GM18507 (cell line): Measurements from ENCODE around the gene BPI.
"Not testable (repeated sequence)": the region's sequence is repeated elsewhere in the genome, so short reads cannot be mapped to it uniquely, and the experiment has no call there.

Experiments
- DNase-seq: peaks from one replicate; pipeline ENCODE4 v3.0.0; 2011; ENCODE audit warnings: low read depth; ENCODE audit not compliant: insufficient read length; ENCODE audit errors: extremely low spot score
- FAIRE-seq: peaks from 2 replicates; lab custom pipeline; 2011; peaks lifted over from hg19 to GRCh38; lab: Jason Lieb, UNC

The BPI gene

DNA sequence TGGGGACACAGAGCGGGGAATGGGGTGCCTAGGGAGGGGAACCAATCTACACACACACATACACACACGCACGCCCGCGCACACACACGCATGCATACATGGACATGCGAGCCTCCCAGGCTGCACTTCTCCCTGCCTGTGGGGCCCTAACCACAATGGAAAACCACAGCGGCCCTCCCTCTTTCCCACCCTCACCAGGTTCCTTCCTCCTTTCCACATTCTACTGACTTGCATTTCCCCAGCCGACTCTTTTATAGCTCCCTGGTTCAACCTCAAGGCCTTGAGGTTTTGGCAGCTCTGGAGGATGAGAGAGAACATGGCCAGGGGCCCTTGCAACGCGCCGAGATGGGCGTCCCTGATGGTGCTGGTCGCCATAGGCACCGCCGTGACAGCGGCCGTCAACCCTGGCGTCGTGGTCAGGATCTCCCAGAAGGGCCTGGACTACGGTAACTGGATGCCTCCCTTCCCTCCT lies at the start of gene BPI:
BPI (plus strand) TSS at position 249 of the 472 bp plus-strand sequence; CDS start at position 317, 68 bp downstream.
- FAIRE-seq = no peak
- DNase-seq = no peak

- not testable (repeated sequence) for DNase-seq, FAIRE-seq
Measured at GRCh38 chr20:38254621-38255020, 49.3 kb upstream of the BPI start.

DNA sequence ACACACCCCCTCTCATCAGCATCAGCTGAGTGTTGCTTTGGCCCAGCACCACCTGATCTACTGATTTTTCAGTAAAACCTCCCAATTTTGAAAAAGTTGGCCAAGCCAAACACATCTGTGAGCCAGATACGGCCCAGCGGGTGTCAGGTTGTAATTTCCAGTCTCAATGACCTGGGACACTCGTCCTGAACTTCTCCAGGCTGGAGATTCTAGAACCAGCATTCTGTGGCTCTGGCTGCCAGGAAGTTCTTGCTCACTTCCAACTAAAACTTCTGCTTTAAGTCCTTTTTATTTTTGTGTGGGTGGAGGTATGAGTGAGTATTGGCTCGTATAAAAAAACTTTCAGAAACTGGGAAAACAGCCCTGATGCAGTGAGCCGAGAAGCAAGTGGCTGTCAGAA lies 48.6 kb upstream of the BPI start:
- no peak for FAIRE-seq
- DNase-seq = no peak

DNA sequence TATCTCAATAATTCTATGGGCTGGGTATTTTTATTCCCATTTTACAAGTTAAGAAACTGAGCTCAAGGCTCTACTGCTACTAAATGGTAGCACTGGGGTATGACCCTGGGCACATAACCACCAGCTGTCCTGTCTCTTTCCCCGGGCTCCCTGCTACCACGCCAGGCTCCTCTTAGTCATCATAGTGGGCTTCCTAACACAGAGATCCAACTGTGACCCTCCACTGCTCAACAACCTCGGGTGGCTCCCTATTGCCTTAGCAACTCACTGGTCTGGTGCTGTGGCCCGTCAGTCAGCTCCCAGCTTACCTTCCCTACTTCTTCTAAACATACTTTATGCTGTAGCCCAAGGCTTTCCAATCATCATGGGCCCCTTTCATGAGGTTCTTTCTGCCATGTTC lies 47.9 kb upstream of the BPI start:
- no peak for DNase-seq
- FAIRE-seq = no peak

DNA sequence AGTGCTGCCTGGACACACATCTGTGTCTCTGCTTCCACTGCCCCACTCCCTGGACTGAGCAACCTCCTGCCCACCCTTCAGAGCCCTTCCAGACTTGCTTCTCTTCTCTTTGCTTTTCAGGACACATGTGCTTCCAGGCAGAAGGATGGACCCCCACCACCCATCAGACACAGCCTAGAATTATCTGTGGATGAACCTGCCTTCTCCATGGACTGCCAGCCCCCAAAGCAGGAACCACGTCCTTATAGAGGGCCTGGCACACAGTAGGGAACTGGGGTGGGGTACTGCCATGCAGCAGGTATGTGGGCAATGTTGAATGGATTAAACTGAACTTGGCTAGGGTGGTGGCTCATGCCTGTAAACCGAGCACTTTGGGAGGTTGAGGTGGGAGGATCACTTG lies 47.0 kb upstream of the BPI start:
- FAIRE-seq (no peak), DNase-seq (no peak)

- no peak for DNase-seq
Measured at GRCh38 chr20:38258545-38259215, 45.3 kb upstream of the BPI start.

DNA sequence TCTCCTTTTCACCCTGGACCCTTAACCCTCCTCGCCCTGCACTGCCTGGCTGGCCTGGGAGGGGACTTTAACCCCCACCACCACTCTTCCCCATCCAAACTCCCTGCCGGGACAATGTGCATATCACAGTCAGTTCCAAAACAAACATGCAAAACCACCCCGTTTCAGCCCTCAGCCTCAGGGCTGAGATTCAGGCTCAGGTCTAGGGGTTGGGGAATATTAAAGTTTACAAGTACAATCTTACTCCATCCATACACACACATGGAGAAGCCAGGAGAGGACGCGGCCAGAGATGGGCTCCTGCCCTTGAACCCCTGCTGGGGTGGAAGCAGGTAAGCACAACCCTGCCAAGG lies 44.0 kb upstream of the BPI start:
- FAIRE-seq (no peak), DNase-seq (no peak)

More at GRCh38 chr20:38258545-38259215, 45.3 kb upstream of the BPI start:
- no peak for FAIRE-seq

GRCh38 chr20:38260378-38261053 lies 43.4 kb upstream of the BPI start, which contains the start of gene KIAA1755:
Gene KIAA1755 (minus strand): TSS chr20:38260735. CDS start chr20:38260500, 235 bp downstream.
- DNase-seq (no peak), FAIRE-seq (no peak)

GRCh38 chr20:38261054-38261390 lies 42.9 kb upstream of the BPI start:
- no peak for FAIRE-seq

GRCh38 chr20:38262931-38263330 lies 41.0 kb upstream of the BPI start:
- no peak for DNase-seq
- FAIRE-seq = no peak

More at GRCh38 chr20:38261054-38261390, 42.9 kb upstream of the BPI start:
- DNase-seq = no peak

DNA sequence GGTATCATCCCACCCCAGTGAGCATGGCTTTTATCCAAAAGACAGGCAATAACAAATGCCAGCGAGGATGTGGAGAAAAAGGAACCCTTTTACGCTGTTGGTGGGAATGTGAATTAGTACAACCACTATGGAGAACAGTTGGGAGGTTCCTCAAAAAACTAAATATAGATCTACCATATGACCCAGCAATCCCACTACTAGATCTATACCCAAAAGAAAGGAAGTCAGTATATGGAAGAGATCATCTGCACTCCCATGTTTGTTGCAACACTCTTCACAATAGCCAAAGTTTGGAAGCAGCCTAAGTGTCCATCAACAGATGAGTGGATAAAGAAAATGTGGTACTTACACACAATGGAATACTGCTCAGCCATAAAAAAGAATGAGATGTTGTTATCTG lies 37.5 kb upstream of the BPI start:
- FAIRE-seq (no peak), DNase-seq (no peak)

GRCh38 chr20:38267296-38267695 lies 36.7 kb upstream of the BPI start:
- no peak for DNase-seq
- no peak for FAIRE-seq

DNA sequence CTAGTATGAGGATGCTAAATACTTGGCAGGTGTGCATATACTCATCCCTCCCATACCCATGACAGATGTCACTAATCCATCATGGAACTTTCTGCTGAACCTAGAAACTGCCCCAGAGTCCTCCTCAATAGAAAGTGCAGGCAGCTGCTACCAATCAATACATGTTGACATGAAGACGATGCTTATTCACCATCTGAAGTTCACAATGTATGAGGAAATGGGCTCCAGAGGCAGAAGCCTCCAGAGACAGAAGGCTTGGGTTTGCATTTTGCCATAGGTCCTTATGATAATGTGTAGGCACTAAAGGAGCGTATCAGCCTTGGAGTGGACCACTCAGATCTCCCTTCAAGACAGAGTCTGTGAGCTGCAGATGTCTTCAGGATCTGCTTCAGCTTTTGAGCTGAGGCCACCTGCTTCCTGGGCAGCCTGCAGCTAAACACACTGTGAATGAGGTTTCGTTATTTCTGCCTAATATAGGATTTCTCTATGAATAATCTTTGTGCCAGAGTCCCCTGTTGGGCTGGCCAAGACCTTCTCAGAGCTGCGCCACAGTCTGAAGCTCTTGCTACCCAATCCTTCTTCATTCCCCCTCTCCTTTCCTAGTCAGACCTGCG lies 35.9 kb upstream of the BPI start:
- FAIRE-seq = no peak
- DNase-seq = no peak

DNA sequence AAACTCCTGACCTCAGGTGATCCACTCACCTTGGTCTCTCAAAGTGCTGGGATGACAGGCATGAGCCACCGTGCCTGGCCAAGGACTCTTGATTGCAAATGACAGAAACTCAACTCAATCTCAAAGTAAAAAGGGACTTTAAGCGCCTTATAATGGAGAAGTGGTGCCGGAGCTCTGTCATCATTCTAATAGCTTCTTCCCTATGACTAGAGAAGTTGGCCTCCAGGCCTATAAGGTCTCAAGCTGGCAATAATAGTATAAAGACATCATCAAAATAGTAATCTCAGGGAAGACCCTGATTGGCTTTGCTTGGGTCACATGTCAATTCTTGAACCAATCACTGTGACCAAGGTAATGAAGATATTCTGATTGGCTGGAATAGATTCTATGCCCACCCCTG lies 34.9 kb upstream of the BPI start:
- FAIRE-seq (no peak), DNase-seq (no peak)

DNA sequence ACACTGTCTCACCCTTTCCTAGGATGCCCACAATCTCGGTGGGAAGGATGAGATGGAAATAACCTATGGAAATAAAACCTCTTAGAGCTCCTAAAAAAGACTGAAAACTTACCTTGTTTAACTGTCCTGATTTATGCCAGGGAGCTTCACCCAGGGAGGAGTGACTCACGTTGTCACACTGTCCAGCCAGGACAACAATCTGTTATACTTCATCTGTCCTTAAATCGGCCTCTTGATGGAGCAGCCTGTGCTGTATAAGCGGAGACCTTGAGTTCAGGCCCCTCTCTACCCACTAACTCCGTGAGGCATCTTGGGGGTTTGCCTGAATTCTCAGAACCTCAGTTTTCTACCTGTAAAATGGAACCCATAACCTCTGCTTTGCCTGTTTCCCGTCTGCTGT lies 34.2 kb upstream of the BPI start:
- no peak for FAIRE-seq
- DNase-seq = no peak

- FAIRE-seq = no peak
- no peak for DNase-seq
Measured at GRCh38 chr20:38270869-38271605, 32.9 kb upstream of the BPI start.

GRCh38 chr20:38271608-38272120 lies 32.3 kb upstream of the BPI start:
- no peak for DNase-seq
- FAIRE-seq = no peak

GRCh38 chr20:38272398-38272797 lies 31.6 kb upstream of the BPI start:
- FAIRE-seq = no peak
- no peak for DNase-seq

GRCh38 chr20:38272961-38273360 lies 31.0 kb upstream of the BPI start:
- no peak for DNase-seq
- FAIRE-seq = no peak
